Brain microvascular endothelial cell (primary cell): ENCODE measurements around the gene JUN.
"Not testable (repeated sequence)": the region's sequence is repeated elsewhere in the genome, so short reads cannot be mapped to it uniquely, and the experiment has no call there.

ENCODE experiments used
- DNase-seq: peaks from one replicate; pipeline ENCODE4 v3.0.0-alpha.2; 2020
- H3K27ac ChIP-seq: fragments of 250-450 bp; sonication (Bioruptor Pico); 2 replicates; pipeline ENCODE4 v1.5.1; 2020; ENCODE audit warnings: mild to moderate bottlenecking, moderate library complexity
- H3K27me3 ChIP-seq: fragments of 250-450 bp; sonication (Bioruptor Pico); replicated peaks from 2 replicates; pipeline ENCODE4 v1.5.1; 2020; ENCODE audit warnings: mild to moderate bottlenecking
- H3K36me3 ChIP-seq: fragments of 250-450 bp; sonication (Bioruptor Pico); replicated peaks from 2 replicates; pipeline ENCODE4 v1.5.1; 2020; ENCODE audit warnings: mild to moderate bottlenecking
- H3K4me3 ChIP-seq: 2 replicates; pipeline ENCODE4 v1.5.1; 2011; ENCODE audit warnings: low read depth, mild to moderate bottlenecking, control low read depth, low read length, moderate library complexity
- in situ Hi-C: cut with HindIII; loops from 2 replicates; pipeline ENCODE4 v1.10.0; 2017; ENCODE audit warnings: low sequenced_read_pairs, low pct_ligation_motif_present
- TF ChIP-seq, protein P1 (sequence below): IDR thresholded peaks from 2 replicates; pipeline ENCODE4 v1.5.1; 2011; ENCODE audit warnings: low read depth, mild to moderate bottlenecking, moderate library complexity, low read length, control low read depth, inconsistent platforms; ENCODE audit errors: missing control alignments

Gene JUN

DNA sequence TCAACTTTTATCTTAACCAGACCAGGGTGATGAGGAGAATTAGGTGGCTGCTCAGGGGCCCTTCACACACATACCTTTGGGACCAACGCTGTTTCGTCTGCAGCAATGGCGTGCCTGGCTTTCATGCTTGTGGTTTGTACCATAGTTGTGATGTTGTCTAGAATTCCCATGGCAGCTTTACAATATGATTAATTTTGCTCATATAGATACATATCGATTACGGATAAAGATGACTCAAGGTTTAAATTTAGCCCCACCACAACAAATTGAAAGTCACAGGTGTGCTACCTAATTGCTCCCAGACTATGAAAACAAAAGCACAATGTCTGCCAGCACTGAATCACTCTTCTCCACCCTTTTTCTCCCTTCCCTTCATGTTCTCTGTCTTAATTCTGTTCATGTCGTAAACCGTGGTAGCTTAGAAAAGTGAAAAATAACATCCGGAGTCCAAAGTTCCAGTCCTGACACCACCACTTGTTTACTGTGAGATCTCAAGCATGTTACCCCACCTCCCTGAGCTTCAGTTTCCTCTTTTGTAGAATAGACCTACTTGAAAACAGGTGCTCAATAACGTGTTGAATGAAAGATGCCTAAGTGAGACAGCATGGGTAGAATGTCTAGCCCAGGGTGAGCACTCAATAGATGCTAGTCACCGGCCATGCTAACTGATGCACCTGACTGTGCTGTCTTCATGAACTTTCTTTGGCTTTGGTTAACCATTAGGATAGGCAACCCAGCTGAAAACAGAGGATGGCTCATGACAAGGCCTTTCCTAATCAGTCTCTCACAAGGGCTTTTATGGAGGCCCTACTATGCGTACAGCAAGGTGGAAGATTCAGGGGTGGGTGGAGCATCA, 22.1 kb upstream of the JUN start:
- DNase-seq, result no peak
- no peaks in the 10 kb centered on the region for H3K27me3 ChIP-seq

DNA sequence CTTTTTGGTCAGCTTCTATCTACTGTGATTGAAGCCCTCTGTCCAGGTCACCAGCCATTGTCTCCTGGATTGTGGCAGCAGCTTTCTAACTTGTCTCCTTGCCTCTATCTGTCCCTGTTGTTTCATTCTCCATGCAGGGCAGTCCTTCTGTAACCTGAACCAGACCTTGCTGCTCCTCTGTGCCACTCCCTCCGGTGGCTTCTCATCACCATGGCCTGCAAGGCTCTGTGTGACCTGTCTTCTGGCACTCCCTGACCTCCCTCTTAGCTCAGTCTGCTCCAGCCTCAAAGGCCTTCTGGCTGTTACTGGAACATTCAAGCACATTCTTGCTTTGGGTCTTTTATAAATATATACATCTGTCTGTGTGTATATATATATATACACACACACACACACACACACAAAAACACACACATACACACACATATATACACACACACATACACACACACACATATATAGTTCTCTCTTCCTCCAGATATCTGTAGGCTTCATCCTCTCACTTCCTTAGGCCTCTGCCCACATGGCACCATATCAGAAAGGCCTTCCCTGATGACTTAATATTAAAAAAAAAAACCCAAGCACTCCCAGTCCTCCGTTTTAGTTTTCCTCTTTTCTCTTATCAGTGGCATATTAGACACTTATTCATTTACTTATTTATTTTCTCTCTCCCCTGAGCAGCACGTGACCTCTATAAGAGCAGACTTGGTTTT, 21.2 kb upstream of the JUN start:
- H3K27ac ChIP-seq, result no peak overlapping the region
- H3K27me3 ChIP-seq, result no peaks in the 10 kb centered on the region
- in situ Hi-C loops, result no loop called here
- H3K4me3 ChIP-seq, result no peak overlapping the region
- DNase-seq, result no peak
- H3K36me3 ChIP-seq, result no peaks in the 10 kb centered on the region
- TF ChIP-seq, protein P1, sequence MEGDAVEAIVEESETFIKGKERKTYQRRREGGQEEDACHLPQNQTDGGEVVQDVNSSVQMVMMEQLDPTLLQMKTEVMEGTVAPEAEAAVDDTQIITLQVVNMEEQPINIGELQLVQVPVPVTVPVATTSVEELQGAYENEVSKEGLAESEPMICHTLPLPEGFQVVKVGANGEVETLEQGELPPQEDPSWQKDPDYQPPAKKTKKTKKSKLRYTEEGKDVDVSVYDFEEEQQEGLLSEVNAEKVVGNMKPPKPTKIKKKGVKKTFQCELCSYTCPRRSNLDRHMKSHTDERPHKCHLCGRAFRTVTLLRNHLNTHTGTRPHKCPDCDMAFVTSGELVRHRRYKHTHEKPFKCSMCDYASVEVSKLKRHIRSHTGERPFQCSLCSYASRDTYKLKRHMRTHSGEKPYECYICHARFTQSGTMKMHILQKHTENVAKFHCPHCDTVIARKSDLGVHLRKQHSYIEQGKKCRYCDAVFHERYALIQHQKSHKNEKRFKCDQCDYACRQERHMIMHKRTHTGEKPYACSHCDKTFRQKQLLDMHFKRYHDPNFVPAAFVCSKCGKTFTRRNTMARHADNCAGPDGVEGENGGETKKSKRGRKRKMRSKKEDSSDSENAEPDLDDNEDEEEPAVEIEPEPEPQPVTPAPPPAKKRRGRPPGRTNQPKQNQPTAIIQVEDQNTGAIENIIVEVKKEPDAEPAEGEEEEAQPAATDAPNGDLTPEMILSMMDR, result no peak

More for the DNA sequence above, 22.1 kb upstream of the JUN start:
- in situ Hi-C loops, result no loop called here
- TF ChIP-seq, protein P1, result no peak
- Histone ChIP-seq H3K27ac (no peak overlapping the region), H3K36me3 (no peaks in the 10 kb centered on the region), H3K4me3 (no peak overlapping the region)

DNA sequence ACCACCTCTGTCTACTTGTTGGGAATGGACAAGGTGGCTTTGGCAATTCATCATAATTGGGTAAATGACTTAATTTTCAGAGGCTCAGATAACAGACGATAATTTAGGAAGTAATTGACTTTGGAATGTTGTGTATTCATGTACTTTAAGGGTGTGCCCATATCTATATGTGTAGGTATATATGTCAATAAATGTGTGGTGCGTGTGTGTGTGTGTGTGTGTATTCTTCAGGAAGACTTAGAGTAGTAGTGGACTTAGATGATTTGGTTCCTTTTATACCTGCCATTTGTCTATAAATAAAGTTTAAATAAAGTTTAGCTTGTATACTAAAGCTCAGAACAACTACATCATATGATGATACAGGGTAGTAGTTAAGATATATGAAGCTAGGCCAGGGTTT, 20.0 kb upstream of the JUN start:
- no peak overlapping the region for H3K4me3 ChIP-seq
- H3K36me3 ChIP-seq, result no peaks in the 10 kb centered on the region
- H3K27ac ChIP-seq, result no peak overlapping the region
- no peak for DNase-seq
- TF ChIP-seq, protein P1, result no peak
- in situ Hi-C loops, result no loop called here
- no peaks in the 10 kb centered on the region for H3K27me3 ChIP-seq

DNA sequence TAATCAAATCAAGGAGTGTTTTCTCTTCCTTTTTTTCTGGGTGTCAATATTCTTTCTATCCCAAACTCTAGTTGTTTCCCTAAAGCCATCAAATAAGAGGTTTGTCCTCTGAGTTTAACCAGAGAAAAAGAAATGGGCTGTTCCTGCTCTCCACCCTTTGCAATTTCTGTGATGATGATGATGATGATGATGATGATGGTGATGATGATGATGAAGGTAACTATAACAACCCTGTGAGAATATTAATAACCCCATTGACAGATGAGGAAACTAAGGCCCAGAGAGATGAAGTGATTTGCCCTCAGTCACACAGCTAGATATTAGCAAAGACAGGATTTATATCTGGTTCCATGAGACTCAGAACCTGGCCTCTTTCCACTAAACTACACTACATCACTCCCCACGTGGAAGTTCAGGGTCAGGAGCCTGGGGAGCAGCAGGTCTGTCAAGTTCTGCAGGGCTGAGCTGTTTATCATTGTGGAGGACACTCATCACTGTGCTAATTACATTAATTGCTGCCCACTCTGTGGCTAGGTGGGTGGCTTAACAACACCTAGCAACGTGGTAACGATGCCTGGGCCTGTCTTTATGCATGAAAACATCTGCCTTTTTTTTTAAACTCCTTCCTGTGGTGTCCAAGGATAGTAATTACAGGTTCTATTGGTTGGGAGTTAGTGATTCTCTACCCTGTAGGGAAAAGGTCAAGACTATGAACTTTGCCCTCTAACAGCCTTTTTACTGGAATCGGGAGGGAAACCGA, 19.0 kb upstream of the JUN start:
- H3K27me3 ChIP-seq, result no peaks in the 10 kb centered on the region
- no peak overlapping the region for H3K4me3 ChIP-seq
- H3K36me3 ChIP-seq, result no peaks in the 10 kb centered on the region
- TF ChIP-seq, protein P1, result no peak
- no peak overlapping the region for H3K27ac ChIP-seq
- in situ Hi-C loops, result no loop called here
- DNase-seq, result no peak

DNA sequence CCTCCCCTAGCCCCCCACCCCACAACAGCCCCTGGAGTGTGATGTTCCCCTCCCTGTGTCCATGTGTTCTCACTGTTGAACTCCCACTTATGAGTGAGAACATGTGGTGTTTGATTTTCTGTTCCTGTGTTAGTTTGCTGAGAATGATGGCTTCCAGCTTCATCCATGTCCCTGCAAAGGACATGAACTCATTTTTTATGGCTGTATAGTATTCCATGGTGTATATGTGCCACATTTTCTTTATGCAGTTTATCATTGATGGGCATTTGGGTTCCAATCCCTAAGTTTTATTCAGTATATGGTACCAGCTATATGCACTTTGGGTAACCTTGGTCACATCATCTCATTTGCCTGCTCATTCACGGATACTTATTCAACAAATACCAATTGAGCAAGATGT, 17.4 kb upstream of the JUN start:
- H3K27ac ChIP-seq, in situ Hi-C loops, DNase-seq, H3K27me3 ChIP-seq, H3K36me3 ChIP-seq, H3K4me3 ChIP-seq: not testable (repeated sequence)

DNA sequence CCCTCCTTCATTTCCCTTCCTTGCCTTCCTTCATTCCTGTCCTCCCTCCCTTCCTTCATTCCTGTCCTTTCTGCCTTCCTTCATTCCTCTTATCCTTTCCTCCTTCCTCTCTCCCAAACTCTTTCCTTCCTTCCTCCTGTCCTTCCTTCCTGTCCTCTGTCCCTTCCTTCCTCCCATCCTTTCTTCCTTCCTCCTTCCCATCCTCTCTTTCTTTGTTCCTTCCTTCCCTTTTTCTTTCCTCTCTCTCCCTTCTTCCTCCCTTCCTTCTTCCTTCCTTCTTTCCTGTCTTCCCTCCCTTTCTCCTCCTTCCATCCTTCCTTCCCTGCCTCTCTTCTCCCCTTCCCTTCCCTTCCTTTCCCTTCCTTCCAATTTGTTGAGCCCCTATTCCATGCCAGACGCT, 15.8 kb upstream of the JUN start:
- TF ChIP-seq, protein P1, result no peak
- H3K4me3 ChIP-seq, result no peak overlapping the region
- no peaks in the 10 kb centered on the region for H3K27me3 ChIP-seq
- in situ Hi-C loops, result no loop called here
- H3K36me3 ChIP-seq, result no peaks in the 10 kb centered on the region
- no peak for DNase-seq
- no peak overlapping the region for H3K27ac ChIP-seq
